Cardiac septum (tissue), 1 donor: ENCODE results near the gene SLC39A7. TPM values are rescaled to one million over a fixed set of nuclear protein-coding genes. Genes with fewer than 3 reads are reported as not detected.

Experiments
- DNase-seq: peaks from one replicate; pipeline ENCODE4 v3.0.0-alpha.2; 2020; ENCODE audit warnings: low spot score
- intact Hi-C: fragments of 100-400 bp; cut with DNase I; formaldehyde crosslinking; loops from one replicate; pipeline ENCODE4 v1.14.0; 2022
- total RNA-seq: library from RNA; stranded (reverse); fragmentation: NEBNext Ultra II Directional; extraction: Animal tissue kit (Norgen Biotek cat#: 25700); gene quantifications from one replicate; pipeline ENCODE4 v1.2.1, GENCODE V29; 2021
- donor health status: DM: no; HTN: no; CAD: no.

SLC39A7 gene
- total RNA-seq, 1 donor from 2014 or later: 62.4 TPM

DNA sequence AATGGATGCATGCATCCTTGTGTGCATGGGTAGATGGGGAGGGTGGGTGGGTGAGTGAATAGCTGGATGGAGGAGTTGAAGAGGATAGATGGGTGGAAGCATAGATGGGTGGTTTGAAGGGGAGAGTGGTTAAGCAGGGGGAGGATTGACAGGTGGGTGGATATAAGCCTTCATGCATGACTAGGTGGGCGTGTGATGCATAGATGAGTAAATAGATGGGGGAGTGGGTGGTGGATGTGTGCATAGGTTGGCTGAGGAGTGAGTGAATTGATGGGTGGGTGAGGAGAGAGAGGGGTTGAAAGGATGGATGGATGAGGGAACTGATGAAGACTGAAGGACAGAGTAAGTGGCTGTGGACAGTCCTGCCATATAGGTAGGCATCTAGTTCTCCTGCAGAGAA is 12.9 kb upstream of the SLC39A7 start:
- DNase-seq: no peak
- intact Hi-C loops: no loop called here

DNA sequence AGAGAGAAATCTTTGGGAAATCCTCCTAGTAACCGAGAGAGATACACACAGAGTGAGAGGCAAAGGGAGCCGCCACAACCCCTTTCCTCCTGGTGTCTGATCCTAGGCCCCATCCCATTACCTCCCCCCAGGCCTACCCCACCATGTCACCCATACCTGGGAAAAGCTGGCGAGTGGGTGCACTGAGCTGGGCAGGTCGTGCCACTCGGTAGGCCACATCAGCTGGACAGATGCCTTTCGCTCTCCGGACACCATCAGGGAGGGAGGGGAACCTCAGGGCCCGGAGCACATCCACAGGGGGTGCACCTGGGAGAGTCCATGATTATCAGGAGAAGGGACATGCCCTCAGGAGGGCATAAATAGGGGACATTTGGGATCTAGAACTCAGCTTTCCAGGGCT is 11.5 kb upstream of the SLC39A7 start:
- no peak for DNase-seq
- intact Hi-C loops: no loop called here

DNA sequence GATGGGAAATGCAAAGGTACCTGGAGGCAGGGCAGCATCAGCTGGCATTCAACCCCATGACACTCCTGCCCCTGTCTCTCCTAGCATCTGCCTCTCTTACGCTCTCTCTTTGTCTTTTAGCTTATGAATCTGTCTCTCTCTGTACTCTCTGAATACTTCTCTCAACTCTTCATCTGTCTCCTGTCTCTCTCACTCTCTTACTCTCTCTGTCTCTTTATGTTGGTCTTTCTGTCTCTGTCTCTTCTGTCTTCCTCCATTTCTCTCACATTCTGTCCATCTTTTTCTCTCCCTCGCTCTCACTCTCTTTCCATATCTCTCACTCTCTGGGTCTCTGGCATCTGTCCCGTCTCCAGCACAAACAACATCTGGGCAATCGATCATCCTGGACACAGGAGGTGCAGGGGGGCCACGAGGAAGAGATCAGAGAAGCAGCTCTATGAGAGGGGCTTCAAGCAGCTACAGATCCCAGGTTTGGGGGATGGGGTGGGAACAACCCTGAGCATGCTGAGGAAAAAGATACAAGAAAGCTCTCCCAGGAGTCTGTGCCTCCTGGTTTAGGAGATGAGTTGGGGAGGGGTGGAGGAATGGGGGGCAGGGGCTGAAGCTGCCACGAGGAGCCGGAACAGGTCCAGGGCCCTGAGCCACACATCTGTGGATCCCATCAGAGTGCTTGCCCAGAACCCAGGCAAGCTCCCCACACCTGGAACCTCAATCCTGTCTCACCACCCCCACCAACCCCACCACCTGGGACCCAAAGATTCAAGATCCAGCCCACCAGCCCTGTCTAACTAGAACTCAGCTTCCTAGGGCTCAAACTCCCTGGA is 10.8 kb upstream of the SLC39A7 start:
- no peak for DNase-seq
- intact Hi-C loops: no loop called here

DNA sequence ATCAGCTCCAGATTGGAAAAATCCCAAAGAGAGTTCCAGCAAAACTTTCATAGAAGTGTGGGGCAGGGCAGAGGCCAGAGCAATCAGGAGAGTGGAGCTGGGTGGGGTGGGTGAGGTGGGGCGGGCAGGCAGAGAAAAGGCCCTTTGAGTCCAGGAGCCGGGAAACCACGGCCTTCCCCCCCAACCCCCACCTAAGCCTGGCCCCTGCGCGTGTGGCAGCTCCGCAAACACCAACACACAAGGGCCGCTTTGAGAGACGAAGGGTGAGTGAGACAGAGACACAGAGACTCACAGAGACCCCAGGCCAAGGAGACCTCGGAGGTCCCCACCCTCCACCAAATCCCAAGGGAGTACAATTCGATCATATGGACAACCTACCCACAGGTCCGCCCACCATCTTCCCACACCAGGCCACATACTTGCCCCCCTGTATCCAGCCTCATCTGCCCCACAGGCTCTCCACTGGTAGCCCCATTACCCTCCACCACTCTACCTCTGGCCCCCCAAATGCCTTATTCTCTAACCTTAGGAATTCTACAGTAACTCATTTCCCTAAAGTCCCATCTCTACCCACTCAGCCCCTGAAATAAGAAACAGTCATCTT is 10.1 kb upstream of the SLC39A7 start:
- intact Hi-C loops: no loop called here
- DNase-seq: no peak

DNA sequence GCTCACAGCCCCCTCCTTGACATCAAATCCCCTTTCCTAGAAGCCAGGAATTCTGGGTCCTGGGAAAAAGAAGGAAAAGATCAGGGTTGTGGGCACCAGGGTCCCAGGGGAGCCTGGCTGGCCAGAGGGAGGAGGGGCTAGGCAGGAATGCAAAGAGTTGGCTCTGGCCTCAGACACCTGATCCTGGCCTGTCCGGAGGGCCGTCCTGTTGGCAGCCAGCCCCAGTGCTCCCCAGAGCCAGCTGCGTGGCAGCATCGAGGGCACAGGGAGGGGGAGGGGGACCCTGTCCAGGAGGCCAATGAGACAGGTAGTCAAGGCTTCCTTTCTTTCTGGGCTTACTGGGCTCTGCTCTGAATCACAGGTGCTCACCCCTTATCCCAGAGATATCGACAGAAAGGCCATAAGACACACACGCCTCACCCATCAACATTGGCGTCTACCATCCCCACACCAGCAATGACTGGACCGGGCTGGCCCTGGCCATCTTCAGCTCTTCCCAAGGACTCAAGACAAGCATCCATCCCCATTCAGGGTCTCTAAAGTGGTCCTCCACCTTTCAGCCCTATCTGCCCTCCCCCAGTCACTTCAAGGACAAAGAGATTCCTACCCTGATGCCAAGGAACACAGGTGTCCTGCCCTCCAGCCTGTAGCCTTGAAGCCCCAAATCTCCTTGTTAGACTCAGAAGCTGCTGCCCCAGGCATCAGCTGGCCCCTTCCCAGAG is 9.1 kb upstream of the SLC39A7 start:
- no peak for DNase-seq
- intact Hi-C loops: no loop called here

DNA sequence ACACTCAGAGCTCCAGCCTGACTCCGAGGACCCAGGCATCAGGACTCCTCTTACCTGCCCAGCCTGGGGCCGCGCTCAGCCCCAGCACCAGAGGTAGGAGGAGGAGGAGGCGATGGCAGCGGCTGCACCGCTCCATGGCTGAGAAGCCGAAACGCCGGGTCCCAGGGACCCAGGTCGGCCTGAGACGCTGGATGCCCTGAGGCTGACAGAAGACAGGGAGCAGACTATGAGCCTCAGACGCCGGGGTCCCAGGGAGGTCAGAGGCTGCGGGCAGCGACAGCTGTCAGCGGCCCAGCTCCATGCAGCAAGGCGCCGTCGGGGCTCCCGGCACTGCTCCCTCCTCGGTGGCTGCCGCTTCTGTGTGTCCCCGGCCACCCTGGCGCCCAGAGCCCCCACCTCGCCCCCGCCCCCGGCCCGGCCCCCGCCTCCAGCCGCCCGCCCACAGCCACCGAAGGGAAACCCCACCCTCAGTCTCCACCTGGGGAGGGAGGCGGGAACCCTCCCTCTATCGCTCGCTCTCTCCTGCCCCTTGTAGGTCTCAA is 8.5 kb upstream of the SLC39A7 start, which contains the start of gene COL11A2:
TSS of gene COL11A2 (minus strand) at position 363 of the 542 bp plus-strand sequence. CDS start at position 136, 227 bp downstream.
- intact Hi-C loops: no loop called here
- DNase-seq: no peak

DNA sequence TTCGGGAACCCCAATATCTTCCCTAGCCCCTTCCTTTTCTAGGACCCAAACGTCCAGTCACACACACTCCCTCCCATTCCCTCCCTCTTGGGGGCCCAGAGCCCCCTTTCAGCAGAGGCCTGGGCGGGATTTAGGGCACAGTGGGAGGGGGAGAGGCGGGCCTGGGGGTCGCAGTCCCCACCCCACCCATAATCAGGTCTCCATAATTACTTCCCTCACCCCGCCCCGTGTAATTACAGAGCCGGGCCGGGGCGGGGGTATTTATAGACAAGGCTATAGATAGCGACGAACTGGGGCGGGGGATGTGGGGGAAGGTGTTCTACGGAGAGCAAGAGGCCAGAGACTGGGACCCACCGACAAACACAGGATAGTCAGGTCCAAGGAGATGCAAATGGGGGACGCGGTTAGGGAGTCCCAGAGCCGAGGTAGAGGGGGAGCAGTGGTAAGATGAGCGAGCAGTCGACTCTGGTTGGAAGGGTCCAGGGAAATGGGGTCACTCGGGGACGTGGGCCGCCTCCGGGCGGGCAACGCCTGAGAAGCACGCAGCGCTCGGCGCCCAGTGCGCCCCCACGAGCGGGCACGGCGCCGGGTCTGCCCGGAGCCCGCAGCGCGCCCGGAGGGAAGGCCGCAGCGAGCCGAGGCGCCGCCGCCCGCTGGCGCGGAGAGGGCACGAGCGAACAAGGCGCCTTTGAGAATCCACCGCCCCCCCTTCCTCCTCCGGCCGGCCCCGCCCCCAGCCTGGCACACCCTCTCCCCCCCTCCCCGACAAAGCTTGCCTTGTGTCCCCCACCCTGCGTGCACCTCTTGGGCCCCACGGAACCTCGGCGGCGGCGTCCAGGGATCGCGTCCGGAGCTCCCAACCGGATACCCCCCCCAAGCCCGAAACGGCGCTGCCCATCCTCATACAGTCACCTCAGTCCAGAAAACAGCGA is 7.7 kb upstream of the SLC39A7 start:
- no peak for DNase-seq
- intact Hi-C loops: no loop called here

DNA sequence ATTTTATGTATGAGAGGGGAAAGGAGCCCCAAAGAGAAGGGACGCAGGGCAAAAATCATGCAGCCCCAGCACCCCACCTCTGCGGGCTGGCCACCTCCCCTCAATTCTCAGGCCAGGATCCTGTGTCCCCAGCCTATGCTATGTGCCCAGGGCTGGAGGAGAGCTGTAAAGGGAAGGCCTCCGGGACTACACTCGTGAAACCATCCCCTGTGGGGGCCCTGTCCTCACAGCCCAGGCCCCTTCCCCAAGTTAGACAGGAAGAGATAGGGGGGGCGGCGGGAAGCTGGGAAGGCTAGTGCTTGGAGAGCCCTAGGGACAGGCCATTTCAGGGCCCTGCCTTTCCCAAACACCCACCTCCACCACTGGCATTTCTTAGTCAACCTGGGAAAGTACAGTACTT is 7.0 kb upstream of the SLC39A7 start:
- no peak for DNase-seq
- intact Hi-C loops: no loop called here

DNA sequence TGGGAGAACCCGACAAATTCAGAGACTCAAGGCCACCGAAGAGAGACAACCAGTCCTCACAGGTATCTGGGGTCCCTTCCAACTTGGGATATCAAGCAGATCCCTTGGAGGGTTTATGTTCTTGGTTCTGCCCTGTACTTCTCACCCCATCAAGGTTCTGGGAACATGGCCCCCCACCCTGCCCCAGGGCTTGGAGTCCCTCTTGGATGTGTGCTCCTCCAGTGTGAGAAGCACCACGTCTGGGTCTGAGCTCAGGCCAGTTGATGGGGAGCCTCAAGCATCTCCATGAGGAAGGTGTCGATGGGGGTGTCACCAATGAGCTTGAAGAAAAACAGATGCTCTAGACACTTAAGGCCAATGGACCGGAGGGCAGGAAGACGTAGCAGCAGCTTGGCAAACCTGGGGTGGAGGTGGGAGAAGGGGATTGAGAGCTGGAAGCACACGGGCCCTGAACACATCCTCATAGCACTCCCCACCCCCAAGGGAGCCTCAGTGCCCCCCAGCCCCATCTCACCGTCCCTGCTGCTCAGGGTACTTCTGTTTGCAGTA is 6.2 kb upstream of the SLC39A7 start:
- intact Hi-C loops: no loop called here
- no peak for DNase-seq

DNA sequence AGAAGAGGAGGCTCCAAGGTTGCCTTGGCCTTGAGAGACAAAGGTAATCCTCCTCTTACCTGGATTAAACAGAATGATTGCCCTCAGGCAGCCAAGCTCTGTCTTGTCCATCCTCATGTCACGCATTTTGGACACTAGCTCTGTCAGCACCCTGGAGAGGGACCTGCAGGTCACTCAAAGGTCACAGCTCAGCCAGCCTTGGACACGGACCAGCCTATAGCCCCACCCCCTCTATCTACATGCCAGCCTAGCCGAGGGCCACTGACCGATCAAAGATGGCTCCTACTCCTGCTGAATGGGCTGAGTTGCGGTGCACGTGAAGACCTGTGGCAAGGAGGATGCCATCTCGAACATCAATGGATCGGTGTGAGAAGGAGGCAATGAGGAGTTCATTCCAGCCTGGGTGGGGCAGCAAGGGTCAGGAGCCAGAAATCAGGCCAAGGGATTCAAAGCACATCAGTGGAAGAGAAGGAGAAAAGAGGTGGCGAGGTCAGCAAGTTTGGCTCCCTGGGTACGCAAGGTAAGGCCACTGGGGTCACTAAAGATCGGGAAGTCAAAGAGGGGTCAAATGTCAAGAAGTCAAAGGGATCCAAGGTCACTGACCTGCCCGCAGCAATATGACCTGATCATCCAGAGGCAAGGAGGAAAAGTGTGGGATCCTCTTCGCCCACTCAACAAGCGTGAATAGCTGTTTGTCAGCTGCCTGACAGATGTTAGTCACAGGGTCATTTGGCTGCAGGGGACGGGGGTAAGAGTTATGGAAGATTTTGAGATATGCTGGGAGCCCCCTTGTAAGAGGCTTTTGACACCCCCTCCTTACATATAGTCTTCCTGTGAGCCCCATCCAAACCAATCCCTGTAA is 5.1 kb upstream of the SLC39A7 start:
- DNase-seq: no peak
- intact Hi-C loops: loop anchor here (2.0 kb wide), 1 partner anchor 33 kb away; no protein-coding TSS in a partner anchor

DNA sequence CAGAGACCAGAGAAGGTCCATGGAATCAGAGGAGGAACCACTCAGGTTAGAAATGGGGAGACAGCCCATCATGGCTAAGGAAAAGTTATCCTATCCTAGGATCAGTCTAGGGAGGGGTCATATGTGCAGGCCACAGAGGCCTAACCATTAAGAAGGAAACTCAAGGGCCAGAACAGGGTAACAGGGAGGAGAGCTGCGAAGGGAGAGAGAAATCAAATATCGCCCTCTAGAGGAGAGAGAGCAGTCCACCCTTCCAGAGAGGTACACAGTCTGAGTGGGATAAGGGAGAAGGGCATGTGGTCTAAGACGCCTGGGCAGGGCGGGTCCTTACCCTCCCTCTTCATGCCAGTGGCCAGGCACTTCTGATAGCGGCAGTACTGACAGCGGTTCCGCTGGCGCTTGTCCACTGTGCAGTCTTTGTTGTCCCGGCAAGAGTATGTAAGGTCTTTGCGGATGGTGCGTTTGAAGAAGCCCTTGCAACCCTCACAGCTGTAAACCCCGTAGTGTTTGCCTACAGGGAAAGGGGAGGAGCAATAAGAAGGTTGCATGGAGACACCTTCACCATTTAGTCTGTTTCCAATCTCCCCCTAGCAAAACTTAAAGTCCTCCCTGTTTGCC is 3.1 kb upstream of the SLC39A7 start:
- DNase-seq: no peak
- intact Hi-C loops: loop anchor here (2.0 kb wide), 1 partner anchor 35 kb away; no protein-coding TSS in a partner anchor

DNA sequence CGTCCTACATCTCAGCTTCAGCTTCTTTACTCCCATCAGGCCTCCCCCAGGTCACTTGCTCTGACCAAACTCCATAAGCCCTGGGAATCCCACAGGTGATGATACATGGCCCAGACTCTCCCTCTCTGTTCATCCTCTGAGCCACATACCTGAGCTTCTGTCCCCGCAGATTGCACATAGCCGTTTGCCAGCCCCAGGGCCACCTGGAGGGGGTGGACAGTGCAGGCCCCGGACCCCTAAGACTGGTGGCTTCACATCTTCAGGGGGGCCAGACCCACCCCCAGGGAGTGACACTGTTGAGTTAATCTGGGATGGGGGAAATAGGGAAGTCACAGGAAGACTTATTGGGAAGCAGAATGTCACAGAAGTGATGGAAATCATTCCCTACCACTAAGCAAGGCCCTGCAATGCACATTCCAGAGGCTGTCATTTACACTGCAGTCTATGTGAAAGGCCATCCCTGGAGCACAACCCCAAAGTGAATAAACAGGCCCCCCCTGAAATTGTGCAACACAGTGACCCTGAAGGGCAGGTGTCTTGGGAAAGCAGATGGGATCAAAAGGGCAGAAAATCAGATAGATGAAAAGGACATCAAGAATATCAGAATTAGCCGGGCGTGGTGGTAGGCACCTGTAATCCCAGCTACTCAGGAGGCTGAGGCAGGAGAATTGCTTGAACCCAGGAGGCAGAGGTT is 2.4 kb upstream of the SLC39A7 start:
- intact Hi-C loops: no loop called here
- DNase-seq: no peak

DNA sequence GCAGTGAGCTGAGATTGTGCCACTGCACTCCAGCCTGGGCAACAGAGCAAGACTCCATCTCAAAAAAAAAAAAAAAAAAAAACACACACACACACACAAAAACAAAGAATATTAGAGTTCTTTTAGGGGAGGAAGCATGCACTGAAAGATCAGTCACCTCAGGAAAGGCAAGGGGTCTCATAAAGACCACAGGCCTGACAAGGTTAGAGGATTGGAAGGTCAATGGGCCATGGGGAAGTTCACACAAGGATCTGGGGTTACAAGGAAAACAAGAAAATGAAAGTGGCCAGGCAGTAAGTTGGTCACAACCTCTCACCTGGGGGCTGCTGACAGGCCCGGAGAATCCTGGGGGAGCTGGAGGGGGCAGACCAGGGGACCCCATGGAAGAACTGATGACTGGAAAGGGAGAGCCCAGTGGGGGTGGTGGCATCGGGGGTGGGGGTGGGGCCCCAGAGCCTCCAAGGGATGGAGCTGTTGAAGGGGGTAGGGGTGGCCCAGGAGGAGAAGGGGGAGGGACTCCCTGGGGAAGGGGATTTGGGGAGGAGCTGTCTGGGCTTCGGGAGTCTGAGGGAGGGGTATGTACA is 1.7 kb upstream of the SLC39A7 start:
- intact Hi-C loops: no loop called here

DNA sequence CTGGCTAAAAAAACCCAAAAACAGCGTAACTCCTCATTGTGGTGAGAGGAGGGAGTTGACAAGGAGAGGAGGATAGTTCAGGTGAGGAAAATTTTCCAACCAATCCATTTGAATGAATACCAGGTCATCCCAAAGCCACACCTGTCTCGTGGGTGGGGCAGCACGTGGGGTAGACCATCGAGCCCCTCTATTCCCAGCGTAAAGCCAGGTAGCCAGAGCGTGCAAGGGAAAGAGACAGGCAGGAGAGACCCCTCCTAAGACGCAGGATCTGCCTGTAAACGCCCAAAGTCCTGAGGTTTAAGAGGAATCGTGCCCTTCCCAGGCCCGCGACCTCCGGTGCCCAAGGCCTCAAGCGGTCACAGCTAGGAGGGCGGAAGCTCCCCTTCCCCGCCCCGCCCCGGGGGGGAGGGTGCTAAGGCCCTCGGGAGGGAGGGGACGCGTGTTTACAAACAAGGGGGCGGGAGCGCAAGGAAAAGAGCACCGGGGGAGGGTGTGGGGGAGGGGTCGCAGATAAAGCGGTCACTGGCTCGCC is 914 bp upstream of the SLC39A7 start:
- intact Hi-C loops: loop anchor here (2.0 to 5.0 kb wide), 2 partner anchors 48 to 229 kb away; no protein-coding TSS in a partner anchor
- DNase-seq: no peak

More for the DNA sequence above, 1.7 kb upstream of the SLC39A7 start:
- DNase-seq: no peak

DNA sequence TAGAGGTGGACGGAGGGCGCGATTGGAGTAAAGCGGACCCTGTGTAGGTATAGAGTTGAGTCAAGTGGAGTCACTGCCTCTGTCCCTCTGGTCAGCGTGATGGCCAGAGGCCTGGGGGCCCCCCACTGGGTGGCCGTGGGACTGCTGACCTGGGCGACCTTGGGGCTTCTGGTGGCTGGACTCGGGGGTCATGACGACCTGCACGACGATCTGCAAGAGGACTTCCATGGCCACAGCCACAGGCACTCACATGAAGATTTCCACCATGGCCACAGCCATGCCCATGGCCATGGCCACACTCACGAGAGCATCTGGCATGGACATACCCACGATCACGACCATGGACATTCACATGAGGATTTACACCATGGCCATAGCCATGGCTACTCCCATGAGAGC is 479 bp downstream of the SLC39A7 start:
- peak; percentile 72 for DNase-seq
- intact Hi-C loops: loop anchor here (2.0 to 5.0 kb wide), 2 partner anchors 46 to 230 kb away; no protein-coding TSS in a partner anchor

DNA sequence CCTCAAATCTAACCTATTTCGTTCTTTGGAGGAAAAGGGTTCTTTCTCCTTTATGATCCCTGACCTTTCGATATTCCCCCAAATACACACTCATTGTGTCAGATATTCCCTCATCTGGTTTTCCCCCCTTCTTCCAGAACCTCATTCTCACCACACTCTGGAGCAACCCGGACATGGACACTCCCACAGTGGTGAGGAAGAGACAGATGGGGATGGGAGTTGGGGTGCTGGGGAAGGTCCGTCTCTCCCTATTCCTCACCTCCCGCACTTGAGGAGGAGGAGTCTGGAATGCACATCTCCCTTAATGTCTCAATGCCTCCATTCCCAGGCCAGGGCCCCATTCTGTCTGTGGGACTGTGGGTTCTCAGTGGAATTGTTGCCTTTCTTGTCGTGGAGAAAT is 1.3 kb downstream of the SLC39A7 start:
- peak; percentile 10 for DNase-seq
- intact Hi-C loops: loop anchor here (2.0 to 5.0 kb wide), 2 partner anchors 45 to 231 kb away; no protein-coding TSS in a partner anchor
